Parathyroid adenoma (tissue), 2 donors: ENCODE results near the gene GADL1.

Source experiments
- H2AFZ ChIP-seq: fragments of 300-600 bp; sonication (generic); one replicate; pipeline ENCODE4 v1.7.0; 2017; ENCODE audit warnings: antibody characterized with exemption, mild to moderate bottlenecking
- H3K27ac ChIP-seq: fragments of 300-600 bp; sonication (generic); one replicate; pipeline ENCODE4 v1.7.0; 2017
- H3K27me3 ChIP-seq: fragments of 300-600 bp; sonication (generic); one replicate; pipeline ENCODE4 v1.7.0; 2017; ENCODE audit warnings: low read length; ENCODE audit not compliant: control insufficient read depth, insufficient read depth
- H3K36me3 ChIP-seq: fragments of 300-600 bp; sonication (generic); one replicate; pipeline ENCODE4 v1.7.0; 2017; ENCODE audit warnings: low read length; ENCODE audit not compliant: control insufficient read depth, insufficient read depth
- H3K4me1 ChIP-seq: fragments of 300-600 bp; sonication (generic); one replicate; pipeline ENCODE4 v1.7.0; 2017; ENCODE audit warnings: control low read depth
- H3K4me2 ChIP-seq: fragments of 300-600 bp; sonication (generic); one replicate; pipeline ENCODE4 v1.7.0; 2017; ENCODE audit warnings: low read length
- H3K4me3 ChIP-seq: fragments of 300-600 bp; sonication (generic); one replicate; pipeline ENCODE4 v1.7.0; 2017; ENCODE audit warnings: low read depth, low read length
- H3K79me2 ChIP-seq: fragments of 300-600 bp; sonication (generic); one replicate; pipeline ENCODE4 v1.7.0; 2017; ENCODE audit warnings: control low read depth
- H3K9ac ChIP-seq: fragments of 300-600 bp; sonication (generic); one replicate; pipeline ENCODE4 v1.7.0; 2017; ENCODE audit warnings: mild to moderate bottlenecking
- H3K9me3 ChIP-seq: fragments of 300-600 bp; sonication (generic); one replicate; pipeline ENCODE4 v1.7.0; 2017; ENCODE audit warnings: low read length; ENCODE audit not compliant: control insufficient read depth
- TF ChIP-seq, protein P1 (sequence below): fragments of 300-600 bp; sonication (generic); IDR thresholded peaks from one replicate; pipeline ENCODE4 v1.7.0; 2017; ENCODE audit warnings: antibody characterized with exemption, mild to moderate bottlenecking
- donor health status: primary hyperparathyroidism.

The GADL1 gene

DNA sequence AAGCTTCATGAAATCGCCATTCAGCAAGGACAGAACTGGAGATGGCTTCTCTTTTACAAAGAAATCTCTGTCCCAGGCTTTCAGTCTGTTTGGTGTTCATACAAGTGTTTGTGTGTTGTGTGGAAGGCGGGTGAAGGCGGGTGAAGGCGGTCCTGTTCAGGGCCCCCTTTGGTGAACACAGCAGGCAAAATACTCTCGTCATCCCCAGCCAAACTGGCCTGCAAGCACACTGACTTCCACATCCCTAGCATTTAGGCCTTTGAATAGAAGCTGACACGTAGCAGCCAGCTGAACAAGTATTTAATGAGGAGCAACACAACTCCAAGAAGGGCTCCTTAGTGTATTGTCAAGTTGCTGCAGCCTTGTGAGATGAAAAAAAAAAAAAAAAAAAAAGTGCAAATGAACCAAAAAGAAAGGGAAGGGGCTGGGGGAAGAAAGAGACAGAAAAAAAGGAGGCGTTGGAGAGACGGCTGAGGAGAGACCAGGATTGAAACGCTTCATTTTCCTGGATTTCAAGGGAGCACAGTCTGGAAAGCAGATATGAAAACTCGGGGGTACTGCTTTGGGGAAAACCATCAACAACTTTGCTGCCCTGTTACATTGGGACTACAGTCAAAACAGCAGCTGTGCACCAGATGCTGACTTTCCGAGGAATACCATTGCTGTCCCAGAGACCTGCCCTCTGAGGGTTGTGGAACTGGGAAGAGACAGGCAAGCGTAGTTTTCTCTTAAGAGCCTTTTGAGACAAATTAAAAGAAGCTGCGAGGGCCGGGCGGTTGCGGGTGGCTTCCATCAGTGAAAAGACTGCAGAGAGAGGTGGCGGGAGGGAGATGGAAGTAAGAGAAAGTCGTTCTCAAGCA lies 213.4 kb downstream of the GADL1 start:
- H3K79me2 ChIP-seq: no peaks in the 10 kb centered on the region
- no peaks in the 10 kb centered on the region for H3K36me3 ChIP-seq
- no peak overlapping the region for H3K4me2 ChIP-seq
- H3K9me3 ChIP-seq: no peaks in the 10 kb centered on the region
- no peak overlapping the region for H2AFZ ChIP-seq
- H3K4me1 ChIP-seq: peaks cover 2% of the 10 kb centered on the region
- no peaks in the 10 kb centered on the region for H3K27me3 ChIP-seq
- H3K4me3 ChIP-seq: no peak overlapping the region
- TF ChIP-seq, protein P1, sequence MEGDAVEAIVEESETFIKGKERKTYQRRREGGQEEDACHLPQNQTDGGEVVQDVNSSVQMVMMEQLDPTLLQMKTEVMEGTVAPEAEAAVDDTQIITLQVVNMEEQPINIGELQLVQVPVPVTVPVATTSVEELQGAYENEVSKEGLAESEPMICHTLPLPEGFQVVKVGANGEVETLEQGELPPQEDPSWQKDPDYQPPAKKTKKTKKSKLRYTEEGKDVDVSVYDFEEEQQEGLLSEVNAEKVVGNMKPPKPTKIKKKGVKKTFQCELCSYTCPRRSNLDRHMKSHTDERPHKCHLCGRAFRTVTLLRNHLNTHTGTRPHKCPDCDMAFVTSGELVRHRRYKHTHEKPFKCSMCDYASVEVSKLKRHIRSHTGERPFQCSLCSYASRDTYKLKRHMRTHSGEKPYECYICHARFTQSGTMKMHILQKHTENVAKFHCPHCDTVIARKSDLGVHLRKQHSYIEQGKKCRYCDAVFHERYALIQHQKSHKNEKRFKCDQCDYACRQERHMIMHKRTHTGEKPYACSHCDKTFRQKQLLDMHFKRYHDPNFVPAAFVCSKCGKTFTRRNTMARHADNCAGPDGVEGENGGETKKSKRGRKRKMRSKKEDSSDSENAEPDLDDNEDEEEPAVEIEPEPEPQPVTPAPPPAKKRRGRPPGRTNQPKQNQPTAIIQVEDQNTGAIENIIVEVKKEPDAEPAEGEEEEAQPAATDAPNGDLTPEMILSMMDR: no peak
- peak overlapping the region; percentile 25 for H3K27ac ChIP-seq
- no peak overlapping the region for H3K9ac ChIP-seq

DNA sequence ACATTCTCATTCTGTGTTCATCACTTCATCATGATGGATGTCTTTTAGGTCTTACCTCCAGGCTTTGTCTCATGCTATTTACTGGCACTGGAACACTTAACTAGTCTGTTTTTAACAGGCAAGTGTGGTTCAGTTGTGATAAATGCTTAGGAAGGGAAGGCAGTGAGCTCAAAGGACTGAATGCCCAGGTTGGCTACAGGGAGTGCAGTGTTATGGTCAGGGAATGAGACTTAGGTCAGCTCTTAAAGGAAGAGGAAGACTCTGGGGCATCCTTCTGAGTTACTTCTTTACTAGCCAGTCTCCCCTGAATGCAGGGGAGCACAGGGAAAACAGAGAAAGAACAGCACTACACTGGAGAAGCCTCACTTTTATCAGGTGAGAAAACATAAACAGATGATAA lies 215.4 kb downstream of the GADL1 start:
- Histone ChIP-seq H3K27me3 (no peaks in the 10 kb centered on the region), H2AFZ (no peak overlapping the region), H3K36me3 (no peaks in the 10 kb centered on the region), H3K4me3 (no peak overlapping the region), H3K79me2 (no peaks in the 10 kb centered on the region), H3K9ac (no peak overlapping the region), H3K4me2 (no peak overlapping the region), H3K27ac (no peak overlapping the region), H3K9me3 (no peaks in the 10 kb centered on the region), H3K4me1 (peaks cover 2% of the 10 kb centered on the region)
- TF ChIP-seq, protein P1: no peak

DNA sequence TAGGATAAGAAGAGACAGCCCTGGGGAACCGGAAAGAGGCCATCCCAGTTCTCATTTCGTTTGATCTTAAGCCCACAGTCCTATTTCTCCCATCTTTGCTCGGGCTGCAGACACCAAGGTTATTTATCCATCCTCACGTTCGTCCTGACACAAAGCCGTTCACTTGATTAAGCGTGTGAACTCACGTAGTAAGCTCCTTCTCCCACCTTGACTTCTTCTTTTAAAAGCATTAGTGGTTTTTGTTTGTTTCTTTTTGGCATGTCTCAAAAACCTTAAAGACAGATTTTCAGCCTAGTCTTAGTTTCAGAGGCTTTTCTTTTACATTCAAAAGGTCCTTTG lies 217.1 kb downstream of the GADL1 start:
- no peaks in the 10 kb centered on the region for H3K79me2 ChIP-seq
- no peaks in the 10 kb centered on the region for H3K36me3 ChIP-seq
- TF ChIP-seq, protein P1: no peak
- H3K4me2 ChIP-seq: no peak overlapping the region
- no peak overlapping the region for H3K9ac ChIP-seq
- H2AFZ ChIP-seq: no peak overlapping the region
- H3K27ac ChIP-seq: no peak overlapping the region
- no peak overlapping the region for H3K4me3 ChIP-seq
- no peaks in the 10 kb centered on the region for H3K9me3 ChIP-seq
- no peaks in the 10 kb centered on the region for H3K27me3 ChIP-seq
- H3K4me1 ChIP-seq: no peaks in the 10 kb centered on the region

DNA sequence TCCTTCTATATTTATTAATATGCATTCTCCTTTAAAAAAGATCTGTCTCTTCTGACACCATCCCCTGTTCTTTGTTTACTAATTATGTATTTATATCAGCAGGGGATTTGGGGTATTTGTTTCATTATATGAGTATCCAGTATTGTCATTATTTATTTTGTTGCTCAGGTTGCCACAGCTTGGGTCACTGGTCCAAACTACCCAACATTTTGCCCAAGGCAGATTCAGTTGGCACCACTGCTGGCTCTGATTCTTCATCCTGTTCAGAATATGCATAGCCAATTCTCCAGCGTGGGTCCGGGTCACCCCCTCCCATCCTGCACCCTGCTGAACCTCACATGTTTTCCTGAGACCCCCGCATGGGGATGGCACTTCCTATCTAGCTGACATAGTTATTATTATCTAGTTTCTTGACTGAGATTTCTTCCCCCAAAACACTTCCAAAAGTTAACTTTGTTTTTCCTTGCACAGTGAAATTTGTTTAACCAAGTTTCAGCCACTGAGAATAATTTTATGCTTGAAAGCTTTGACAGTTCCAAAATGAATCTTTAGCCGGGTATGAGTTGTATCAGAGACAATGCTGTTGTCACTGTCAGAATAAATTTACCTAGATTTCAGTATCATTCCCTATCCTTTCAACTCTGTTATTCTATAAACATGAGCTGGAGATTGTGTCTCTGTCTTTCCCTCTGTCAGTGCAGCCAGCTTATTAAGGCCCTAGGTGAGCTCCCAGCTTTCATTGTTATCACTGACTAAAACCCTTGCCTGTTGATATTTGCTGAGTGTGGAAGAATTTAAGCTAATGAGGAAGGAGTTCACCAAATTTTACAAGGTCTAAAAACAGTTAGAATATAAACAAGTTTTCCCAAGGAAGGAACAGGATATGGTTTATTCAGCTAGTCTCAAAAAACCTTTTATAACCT lies 217.8 kb downstream of the GADL1 start:
- no peaks in the 10 kb centered on the region for H3K36me3 ChIP-seq

More for the DNA sequence above, 217.8 kb downstream of the GADL1 start:
- Histone ChIP-seq H3K79me2 (no peaks in the 10 kb centered on the region), H3K27ac (no peak overlapping the region), H3K4me3 (no peak overlapping the region), H3K9ac (no peak overlapping the region), H3K27me3 (no peaks in the 10 kb centered on the region), H3K9me3 (no peaks in the 10 kb centered on the region), H2AFZ (no peak overlapping the region), H3K4me1 (no peaks in the 10 kb centered on the region), H3K4me2 (no peak overlapping the region)
- TF ChIP-seq, protein P1: no peak
